Measurements from ENCODE around the gene ALDH1A1.

ALDH1A1 gene

GRCh38 chr9:72898784-72899733 lies 53.8 kb downstream of the ALDH1A1 start:
- no peak for TF ChIP-seq CTCF (conservative IDR thresholded peaks at IDR 0.05; ENCODE audit: low read depth, low read length)
- no peak for DNase-seq (ENCODE audit: low read depth)
- H3K4me3 ChIP-seq (ENCODE audit: low read depth, low read length), result no peak overlapping the region

GRCh38 chr9:72898360-72898759 lies 54.5 kb downstream of the ALDH1A1 start:
- no peak overlapping the region for H3K4me3 ChIP-seq (ENCODE audit: low read depth, low read length)
- no peak for DNase-seq (ENCODE audit: low read depth)
- TF ChIP-seq CTCF (conservative IDR thresholded peaks at IDR 0.05; ENCODE audit: low read depth, low read length), result no peak

- TF ChIP-seq CTCF (conservative IDR thresholded peaks at IDR 0.05; ENCODE audit: low read depth, low read length), result no peak
Measured at GRCh38 chr9:72897069-72897649, 55.7 kb downstream of the ALDH1A1 start.

GRCh38 chr9:72896439-72896838 lies 56.4 kb downstream of the ALDH1A1 start:
- no peak for TF ChIP-seq CTCF (conservative IDR thresholded peaks at IDR 0.05; ENCODE audit: low read depth, low read length)
- no peak for DNase-seq (ENCODE audit: low read depth)
- no peak overlapping the region for H3K4me3 ChIP-seq (ENCODE audit: low read depth, low read length)

More at GRCh38 chr9:72897069-72897649, 55.7 kb downstream of the ALDH1A1 start:
- H3K4me3 ChIP-seq (ENCODE audit: low read depth, low read length), result no peak overlapping the region
- no peak for DNase-seq (ENCODE audit: low read depth)

- H3K4me3 ChIP-seq (ENCODE audit: low read depth, low read length), result no peak overlapping the region
- no peak for DNase-seq (ENCODE audit: low read depth)
- no peak for TF ChIP-seq CTCF (conservative IDR thresholded peaks at IDR 0.05; ENCODE audit: low read depth, low read length)
Measured at GRCh38 chr9:72895122-72895521, 57.7 kb downstream of the ALDH1A1 start.

- H3K4me3 ChIP-seq (ENCODE audit: low read depth, low read length), result no peak overlapping the region
- TF ChIP-seq CTCF (conservative IDR thresholded peaks at IDR 0.05; ENCODE audit: low read depth, low read length), result no peak
- peak; percentile 5 for DNase-seq (ENCODE audit: low read depth)
Measured at GRCh38 chr9:72894342-72894741, 58.5 kb downstream of the ALDH1A1 start.
